Esophagus squamous epithelium (tissue), 5 donors: Measurements from ENCODE around the gene TSPAN31. TPM values are rescaled to one million over a fixed set of nuclear protein-coding genes. Genes with fewer than 3 reads are reported as not detected.
"Not testable (repeated sequence)": the region's sequence is repeated elsewhere in the genome, so short reads cannot be mapped to it uniquely, and the experiment has no call there.

Experiments used
- DNase-seq: peaks from one replicate; lab custom pipeline; 2025; lab: John Stamatoyannopoulos, UW
- H3K27ac ChIP-seq, 4 donors: fragments of 200-600 bp; sonication (generic); one replicate each; pipeline ENCODE4 v1.5.1; 2016 to 2019; ENCODE audit warnings: mild to moderate bottlenecking in 1 of 4
- H3K27me3 ChIP-seq, 4 donors: fragments of 200-600 bp; sonication (generic); 1 replicate in 3 of 4; 2 replicates in 1 of 4; pipeline versions ENCODE4 v1.5.1 to v1.6.0; 2017 to 2021; ENCODE audit warnings: antibody characterized with exemption in 1 of 4
- H3K36me3 ChIP-seq, 3 donors: fragments of 200-600 bp; sonication (generic); one replicate each; pipeline ENCODE4 v1.5.1; 2016 to 2019
- H3K4me1 ChIP-seq, 3 donors: fragments of 200-600 bp; sonication (generic); one replicate each; pipeline ENCODE4 v1.5.1; 2017 to 2019
- H3K4me3 ChIP-seq, 4 donors: fragments of 200-600 bp; sonication (generic); 1 replicate in 3 of 4; 2 replicates in 1 of 4; pipeline ENCODE4 v1.5.1; 2016 to 2019; ENCODE audit warnings: mild to moderate bottlenecking in 2 of 4, moderate library complexity in 1 of 4
- H3K9me3 ChIP-seq, 3 donors: fragments of 200-600 bp; sonication (generic); one replicate each; pipeline ENCODE4 v1.5.1; 2016 to 2019
- POLR2A ChIP-seq, 4 donors: fragments of 450-650 bp; IDR thresholded peaks; one replicate each; pipeline ENCODE4 v1.6.1; 2017; ENCODE audit warnings: antibody characterized with exemption in 4 of 4, mild to moderate bottlenecking in 4 of 4, moderate library complexity in 3 of 4
- WGBS, 2 donors: methylation state at CpG; one replicate each; pipeline ENCODE4 v1.1.5; 2018; 5-methylcytosine and 5-hydroxymethylcytosine counted together
- intact Hi-C: fragments of 100-400 bp; cut with DNase I; formaldehyde crosslinking; loops from one replicate; pipeline ENCODE4 v1.15.0; 2022
- total RNA-seq, 4 donors: library from RNA; depleted of rRNA; stranded (reverse); fragments of >200 nt; gene quantifications; one replicate each; pipeline ENCODE4 v1.1.0, GENCODE V29; 2016
- TF ChIP-seq, protein P1 (sequence below), 6 experiments: fragments of 450-650 bp in 4 of 6; fragments of 200-600 bp in 2 of 6; sonication (generic) in 2 of 6; IDR thresholded peaks; one replicate each; pipeline ENCODE4 v1.5.1; 2016 to 2019; ENCODE audit warnings: antibody characterized with exemption in 6 of 6, mild to moderate bottlenecking in 4 of 6, moderate library complexity in 4 of 6
- donor health status: DM: yes; HTN: yes; CAD: no.

TSPAN31 gene
- total RNA-seq, 4 donors from 2014 or later, result 37.2 to 62.5 (median 40.2) TPM

GRCh38 chr12:57719777-57720605 lies 24.8 kb upstream of the TSPAN31 start:
- 94 to 95% methylated on average over 5 to 12 of the region's 20 CpGs for WGBS, 2 donors
- TF ChIP-seq, protein P1, sequence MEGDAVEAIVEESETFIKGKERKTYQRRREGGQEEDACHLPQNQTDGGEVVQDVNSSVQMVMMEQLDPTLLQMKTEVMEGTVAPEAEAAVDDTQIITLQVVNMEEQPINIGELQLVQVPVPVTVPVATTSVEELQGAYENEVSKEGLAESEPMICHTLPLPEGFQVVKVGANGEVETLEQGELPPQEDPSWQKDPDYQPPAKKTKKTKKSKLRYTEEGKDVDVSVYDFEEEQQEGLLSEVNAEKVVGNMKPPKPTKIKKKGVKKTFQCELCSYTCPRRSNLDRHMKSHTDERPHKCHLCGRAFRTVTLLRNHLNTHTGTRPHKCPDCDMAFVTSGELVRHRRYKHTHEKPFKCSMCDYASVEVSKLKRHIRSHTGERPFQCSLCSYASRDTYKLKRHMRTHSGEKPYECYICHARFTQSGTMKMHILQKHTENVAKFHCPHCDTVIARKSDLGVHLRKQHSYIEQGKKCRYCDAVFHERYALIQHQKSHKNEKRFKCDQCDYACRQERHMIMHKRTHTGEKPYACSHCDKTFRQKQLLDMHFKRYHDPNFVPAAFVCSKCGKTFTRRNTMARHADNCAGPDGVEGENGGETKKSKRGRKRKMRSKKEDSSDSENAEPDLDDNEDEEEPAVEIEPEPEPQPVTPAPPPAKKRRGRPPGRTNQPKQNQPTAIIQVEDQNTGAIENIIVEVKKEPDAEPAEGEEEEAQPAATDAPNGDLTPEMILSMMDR (IDR thresholded peaks at IDR 0.05), result no peak
- TF ChIP-seq POLR2A (IDR thresholded peaks at IDR 0.05), result no peak
- intact Hi-C loops, result no loop called here
- no peaks in the 10 kb centered on the region for H3K9me3 ChIP-seq
- no peaks in the 10 kb centered on the region for H3K27me3 ChIP-seq
- no peaks in the 10 kb centered on the region for H3K4me1 ChIP-seq
- peaks cover 16 to 74% (median 58%) of the 10 kb centered on the region in 3 donors for H3K36me3 ChIP-seq
- DNase-seq, result no peak
- no peak overlapping the region for H3K4me3 ChIP-seq
- no peak overlapping the region for H3K27ac ChIP-seq

DNA sequence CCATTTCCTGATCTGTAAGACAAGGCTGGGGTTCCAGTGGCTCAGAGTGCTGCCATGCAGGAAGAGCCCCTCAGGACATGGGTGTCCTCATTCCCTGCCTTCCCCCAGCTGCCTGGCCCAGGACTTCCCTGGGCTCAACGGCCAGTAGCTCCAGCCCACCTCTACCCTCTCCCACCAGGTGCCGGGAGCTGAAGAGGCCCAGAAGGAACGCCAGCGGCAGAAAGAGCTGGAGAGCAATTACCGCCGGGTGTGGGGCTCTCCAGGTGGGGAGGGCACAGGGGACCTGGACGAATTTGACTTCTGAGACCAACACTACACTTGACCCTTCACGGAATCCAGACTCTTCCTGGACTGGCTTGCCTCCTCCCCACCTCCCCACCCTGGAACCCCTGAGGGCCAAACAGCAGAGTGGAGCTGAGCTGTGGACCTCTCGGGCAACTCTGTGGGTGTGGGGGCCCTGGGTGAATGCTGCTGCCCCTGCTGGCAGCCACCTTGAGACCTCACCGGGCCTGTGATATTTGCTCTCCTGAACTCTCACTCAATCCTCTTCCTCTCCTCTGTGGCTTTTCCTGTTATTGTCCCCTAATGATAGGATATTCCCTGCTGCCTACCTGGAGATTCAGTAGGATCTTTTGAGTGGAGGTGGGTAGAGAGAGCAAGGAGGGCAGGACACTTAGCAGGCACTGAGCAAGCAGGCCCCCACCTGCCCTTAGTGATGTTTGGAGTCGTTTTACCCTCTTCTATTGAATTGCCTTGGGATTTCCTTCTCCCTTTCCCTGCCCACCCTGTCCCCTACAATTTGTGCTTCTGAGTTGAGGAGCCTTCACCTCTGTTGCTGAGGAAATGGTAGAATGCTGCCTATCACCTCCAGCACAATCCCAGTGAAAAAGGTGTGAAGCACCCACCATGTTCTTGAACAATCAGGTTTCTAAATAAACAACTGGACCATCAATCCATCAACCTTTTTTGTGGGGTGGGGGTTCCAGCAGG lies 23.9 kb upstream of the TSPAN31 start:
- no peak for DNase-seq
- TF ChIP-seq, protein P1 (IDR thresholded peaks at IDR 0.05), result no peak
- TF ChIP-seq POLR2A (IDR thresholded peaks at IDR 0.05), result no peak
- Histone ChIP-seq H3K4me1 (peaks cover 2 to 7% (median 6%) of the 10 kb centered on the region in 3 donors), H3K4me3 (no peak overlapping the region), H3K36me3 (peaks cover 11 to 65% (median 52%) of the 10 kb centered on the region in 3 donors), H3K9me3 (no peaks in the 10 kb centered on the region), H3K27ac (no peak overlapping the region), H3K27me3 (peaks cover 0 to 7% (median 0%) of the 10 kb centered on the region in 4 donors)
- WGBS, 2 donors, result 34 to 75% methylated on average over 2 to 5 of the region's 11 CpGs
- intact Hi-C loops, result no loop called here

- DNase-seq, H3K27ac ChIP-seq, H3K9me3 ChIP-seq, intact Hi-C loops, H3K4me3 ChIP-seq, H3K27me3 ChIP-seq: not testable (repeated sequence)
- Histone ChIP-seq H3K4me1 (peaks cover 4 to 18% (median 10%) of the 10 kb centered on the region in 3 donors), H3K36me3 (peaks cover 4 to 54% (median 41%) of the 10 kb centered on the region in 3 donors)
- WGBS, 2 donors, result 90 to 97% methylated on average over 9 to 11 of the region's 16 CpGs
Observed at GRCh38 chr12:57721846-57722608, 22.8 kb upstream of the TSPAN31 start.

DNA sequence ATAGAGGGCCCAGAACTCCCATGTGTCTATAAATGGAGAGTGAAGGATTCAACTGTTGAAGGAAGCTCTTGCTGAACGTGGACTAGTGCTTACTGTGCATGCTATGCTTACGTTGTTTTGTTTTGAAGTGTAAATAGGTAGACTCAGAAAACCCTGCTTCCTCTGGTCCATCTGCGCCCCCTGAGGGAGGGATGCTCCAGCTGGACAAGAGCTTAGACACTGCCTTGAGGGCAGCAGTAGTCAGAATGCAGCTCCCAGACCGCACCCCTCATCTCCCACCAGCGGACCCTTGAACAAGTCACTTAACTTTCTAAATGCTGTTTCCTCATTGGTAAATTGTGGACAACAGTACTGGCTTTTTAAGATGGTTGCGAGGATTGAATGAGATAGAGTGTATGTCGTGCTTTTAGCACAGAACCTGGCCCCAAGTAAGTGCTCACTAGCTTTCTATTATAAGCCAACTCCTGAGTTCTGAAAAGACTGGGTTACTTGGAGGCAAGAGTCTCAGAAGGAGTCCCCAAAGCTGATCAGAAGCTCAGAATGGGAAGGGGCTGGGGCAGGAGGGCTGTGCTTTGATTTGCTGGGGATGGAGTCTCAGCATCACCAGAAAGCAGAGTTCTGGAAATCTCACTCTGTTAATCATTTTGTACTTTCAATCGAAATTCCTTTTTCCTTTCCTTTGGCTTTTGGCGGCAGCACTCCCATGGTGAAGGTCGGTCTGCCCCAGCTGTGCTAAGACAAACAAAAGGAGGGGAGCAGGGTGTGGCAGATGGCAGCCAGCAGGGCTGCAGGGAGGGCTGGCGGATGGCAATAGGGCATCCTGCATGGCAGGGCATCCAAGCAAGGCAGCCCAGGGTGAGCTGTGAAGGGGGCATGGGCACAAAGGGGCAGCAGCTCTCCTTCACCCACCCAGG lies 21.9 kb upstream of the TSPAN31 start:
- H3K36me3 ChIP-seq, result peaks cover 4 to 44% (median 35%) of the 10 kb centered on the region in 3 donors

More for the DNA sequence above, 21.9 kb upstream of the TSPAN31 start:
- Histone ChIP-seq H3K4me1 (peaks cover 8 to 26% (median 15%) of the 10 kb centered on the region in 3 donors), H3K9me3 (no peaks in the 10 kb centered on the region), H3K4me3 (no peak overlapping the region), H3K27me3 (peaks cover 0 to 7% (median 0%) of the 10 kb centered on the region in 4 donors), H3K27ac (no peak overlapping the region)
- 49 to 77% methylated on average over 8 to 11 of the region's 11 CpGs for WGBS, 2 donors
- TF ChIP-seq POLR2A (IDR thresholded peaks at IDR 0.05), result no peak
- TF ChIP-seq, protein P1 (IDR thresholded peaks at IDR 0.05), result no peak
- no peak for DNase-seq
- intact Hi-C loops, result no loop called here
